HepG2 (cell line): ENCODE measurements around the gene CKLF. TPM values are rescaled to one million over a fixed set of nuclear protein-coding genes. Genes with fewer than 3 reads are reported as not detected.

Experiments
- AHDC1 ChIP-seq: sonication (generic); formaldehyde crosslinking; IDR thresholded peaks from 2 replicates; pipeline ENCODE4 v1.5.1; 2020; ENCODE audit warnings: mild to moderate bottlenecking, missing genetic modification reagents, borderline replicate concordance
- DMAP1 ChIP-seq: IDR thresholded peaks from 2 replicates; pipeline ENCODE4 v1.6.1; 2016
- FOXO1 ChIP-seq: sonication (generic); formaldehyde crosslinking; IDR thresholded peaks from 2 replicates; pipeline ENCODE4 v1.4.0; 2020; ENCODE audit warnings: missing genetic modification reagents
- HMGA1 ChIP-seq: sonication (generic); formaldehyde crosslinking; conservative IDR thresholded peaks from 2 replicates; pipeline ENCODE4 v1.4.0; 2020; ENCODE audit warnings: missing genetic modification reagents
- MEIS1 ChIP-seq: sonication (generic); formaldehyde crosslinking; IDR thresholded peaks from 2 replicates; pipeline ENCODE4 v1.9.0; 2021; ENCODE audit warnings: mild to moderate bottlenecking, missing genetic modification reagents, moderate library complexity, borderline replicate concordance
- MTF2 ChIP-seq: sonication (generic); formaldehyde crosslinking; IDR thresholded peaks from 2 replicates; pipeline ENCODE4 v1.5.0; 2020; ENCODE audit warnings: missing genetic modification reagents, borderline replicate concordance
- NCOA5 ChIP-seq: sonication (generic); formaldehyde crosslinking; IDR thresholded peaks from 2 replicates; pipeline ENCODE4 v1.4.0; 2020; ENCODE audit warnings: missing genetic modification reagents
- NFE2L1 ChIP-seq: sonication (generic); formaldehyde crosslinking; IDR thresholded peaks from 2 replicates; pipeline ENCODE4 v1.4.0; 2020; ENCODE audit warnings: missing genetic modification reagents, mild to moderate bottlenecking, borderline replicate concordance
- PPARG ChIP-seq: conservative IDR thresholded peaks from 2 replicates; pipeline ENCODE4 v1.6.1; 2016; ENCODE audit warnings: missing biosample characterization, missing genetic modification reagents
- PREB ChIP-seq: sonication (generic); formaldehyde crosslinking; IDR thresholded peaks from 2 replicates; pipeline ENCODE4 v1.4.0; 2020; ENCODE audit warnings: missing genetic modification reagents
- RARA ChIP-seq: IDR thresholded peaks from 2 replicates; pipeline ENCODE4 v1.6.1; 2016; ENCODE audit warnings: missing genetic modification reagents, missing compliant biosample characterization
- REL ChIP-seq: sonication (generic); formaldehyde crosslinking; conservative IDR thresholded peaks from 2 replicates; pipeline ENCODE4 v1.8.0; 2022; ENCODE audit warnings: mild to moderate bottlenecking, missing genetic modification reagents, moderate library complexity
- SALL1 ChIP-seq: sonication (generic); formaldehyde crosslinking; IDR thresholded peaks from 2 replicates; pipeline ENCODE4 v1.8.0; 2022; ENCODE audit warnings: mild to moderate bottlenecking, missing genetic modification reagents
- SP140L ChIP-seq: sonication (generic); formaldehyde crosslinking; IDR thresholded peaks from 2 replicates; pipeline ENCODE4 v1.4.0; 2020; ENCODE audit warnings: missing genetic modification reagents, borderline replicate concordance
- SSRP1 ChIP-seq: IDR thresholded peaks from 2 replicates; pipeline ENCODE4 v1.6.1; 2016; ENCODE audit warnings: control low read depth
- ZNF235 ChIP-seq: sonication (generic); formaldehyde crosslinking; IDR thresholded peaks from 2 replicates; pipeline ENCODE4 v1.8.1; 2023; ENCODE audit warnings: mild to moderate bottlenecking, missing genetic modification reagents, borderline replicate concordance
- ZNF276 ChIP-seq: sonication (generic); formaldehyde crosslinking; IDR thresholded peaks from 2 replicates; pipeline ENCODE4 v1.4.0; 2020; ENCODE audit warnings: mild to moderate bottlenecking, low read depth, missing genetic modification reagents
- ZNF558 ChIP-seq: sonication (generic); formaldehyde crosslinking; IDR thresholded peaks from 2 replicates; pipeline ENCODE4 v1.9.0; 2022; ENCODE audit warnings: mild to moderate bottlenecking, missing genetic modification reagents, borderline replicate concordance
- ZSCAN29 ChIP-seq: sonication (generic); formaldehyde crosslinking; conservative IDR thresholded peaks from 2 replicates; pipeline ENCODE4 v1.4.0; 2020; ENCODE audit warnings: mild to moderate bottlenecking, missing genetic modification reagents
- polyA plus RNA-seq, 8 experiments: library from polyadenylated mRNA; depleted of rRNA in 3 of 8; stranded (reverse) in 7 of 8; unstranded in 1 of 8; fragments of >200 nt; fragmentation: Illumina TruSeq in 4 of 8; extraction: Trizol in 4 of 8; gene quantifications; 2 replicates each; pipeline versions ENCODE4 v1.2.1 to v1.2.3, GENCODE V29; 2011 to 2016; ENCODE audit warnings: low read depth in 4 of 8, missing spikeins in 1 of 8, mixed read lengths in 1 of 8; ENCODE audit not compliant: insufficient read depth in 1 of 8
- total RNA-seq, 5 experiments: library from RNA; depleted of rRNA; stranded (reverse); fragments of >200 nt; fragmentation: Illumina TruSeq; extraction: Trizol; gene quantifications; 2 replicates each; pipeline ENCODE4 v1.2.3, GENCODE V29; 2016; ENCODE audit warnings: low read depth in 1 of 5

Gene CKLF
- total and polyA plus RNA-seq, 2 of the 13 experiments (the other 11 are each of a cell fraction or from before 2014, with no cell fraction given), result 120 to 167 TPM

GRCh38 chr16:66516808-66517585 lies 35.4 kb upstream of the CKLF start (continued):
- TF ChIP-seq ZNF276 (CRISPR knock-in tag), result no peak
- TF ChIP-seq RARA (CRISPR knock-in tag), result peak; percentile 95
- TF ChIP-seq FOXO1 (CRISPR knock-in tag), result peak; percentile 91
- peak; percentile 90; the same call in 1 of the 2 replicates for TF ChIP-seq ZNF558
- no peak for TF ChIP-seq PREB (CRISPR knock-in tag)
- TF ChIP-seq AHDC1, result peak; percentile 89
- no peak for TF ChIP-seq NFE2L1
- TF ChIP-seq ZNF235, result no peak
- TF ChIP-seq HMGA1 (CRISPR knock-in tag), result no peak
- no peak for TF ChIP-seq NCOA5 (CRISPR knock-in tag)
- peak; percentile 91 for TF ChIP-seq SSRP1 (CRISPR knock-in tag)
- peak; percentile 69; the same call in 1 of the 2 replicates for TF ChIP-seq MEIS1 (CRISPR knock-in tag)
- TF ChIP-seq SALL1 (CRISPR knock-in tag), result peak; percentile 86
- peak; percentile 88 for TF ChIP-seq PPARG (CRISPR knock-in tag)
- no peak for TF ChIP-seq MTF2 (CRISPR knock-in tag)
- TF ChIP-seq ZSCAN29 (CRISPR knock-in tag), result no peak
- TF ChIP-seq DMAP1, result peak; percentile 95
- 0 out of 2 replicates have a peak, but pooled peaks have one; percentile 28 for TF ChIP-seq SP140L
- no peak; the same call in 1 of the 2 replicates for TF ChIP-seq REL (CRISPR knock-in tag)
